Activated T-cell treated with anti-CD3 and anti-CD28 coated beads, Interleukin-2, amount 50 U/mL, for 72 hours (primary cell): Measurements from ENCODE around the gene ITPKC. TPM values are rescaled to one million over a fixed set of nuclear protein-coding genes. Genes with fewer than 3 reads are reported as not detected.
"Not testable (repeated sequence)": the region's sequence is repeated elsewhere in the genome, so short reads cannot be mapped to it uniquely, and the experiment has no call there.

Source experiments
- ATAC-seq, 2 donors: fragments of 150-1000 bp; cut with Tn5 transposase; replicated peaks in 1 of 2; 2 replicates each; pipeline ENCODE4 v1.10.0; 2021; ENCODE audit warnings: moderate library complexity in 2 of 2, mild to moderate bottlenecking in 1 of 2
- DNase-seq, 2 donors: peaks; one replicate each; pipeline ENCODE4 v3.0.0; 2021 to 2022; ENCODE audit warnings: mixed read lengths in 1 of 2
- H3K27ac Mint-ChIP-seq: one replicate; pipeline ENCODE4 v1.8.0; 2022; ENCODE audit warnings: mild to moderate bottlenecking, moderate library complexity, mixed read lengths
- H3K27me3 Mint-ChIP-seq: one replicate; pipeline ENCODE4 v1.8.0; 2022; ENCODE audit warnings: low read depth, mixed read lengths
- H3K36me3 Mint-ChIP-seq, 2 donors: one replicate each; pipeline ENCODE4 v1.8.0; 2022; ENCODE audit warnings: mixed read lengths in 2 of 2, mild to moderate bottlenecking in 1 of 2; ENCODE audit not compliant: insufficient read depth in 2 of 2
- H3K4me1 Mint-ChIP-seq: one replicate; pipeline ENCODE4 v1.8.0; 2022; ENCODE audit warnings: low read depth, mixed read lengths
- H3K4me3 Mint-ChIP-seq, 2 donors: one replicate each; pipeline ENCODE4 v1.8.0; 2022; ENCODE audit warnings: mild to moderate bottlenecking in 2 of 2, mixed read lengths in 2 of 2, moderate library complexity in 2 of 2
- H3K9me3 Mint-ChIP-seq, 2 donors: one replicate each; pipeline ENCODE4 v1.8.0; 2022; ENCODE audit warnings: mixed read lengths in 2 of 2
- total RNA-seq, 2 donors: library from RNA; stranded (reverse); gene quantifications; one replicate each; pipeline ENCODE4 v1.2.3, GENCODE V29; 2022

Gene ITPKC
- total RNA-seq, 2 donors from 2014 or later = 14.4 to 15.1 TPM

- ATAC-seq = no peak
- Mint-ChIP-seq H3K9me3 (no peaks in the 10 kb centered on the region), H3K4me1 (peaks cover 45% of the 10 kb centered on the region)
These were observed 60.7 kb downstream of the ITPKC start for GRCh38 chr19:40777645-40777936.

GRCh38 chr19:40777937-40778705 is 61.2 kb downstream of the ITPKC start, which contains the start of gene RAB4B:
TSS of gene RAB4B (plus strand) at chr19:40778247. CDS start at chr19:40778376, 129 bp downstream.
- H3K4me3 Mint-ChIP-seq = peak within 1 kb of the TSS; percentile 86 to 97
- peak within 1 kb of the TSS; percentile 70 for H3K27ac Mint-ChIP-seq
- no peaks in the 10 kb centered on the region for H3K9me3 Mint-ChIP-seq
- peaks cover 0 to 3% of the 10 kb centered on the region in 2 donors for H3K36me3 Mint-ChIP-seq
- ATAC-seq (peak; percentile 82 to 83), DNase-seq (peak; percentile 100)
- H3K27me3 Mint-ChIP-seq = no peaks in the 10 kb centered on the region
- peaks cover 45% of the 10 kb centered on the region for H3K4me1 Mint-ChIP-seq

More at GRCh38 chr19:40777645-40777936, 60.7 kb downstream of the ITPKC start:
- peak overlapping the region; percentile 70 for H3K27ac Mint-ChIP-seq
- DNase-seq = no peak
- H3K27me3 Mint-ChIP-seq = no peaks in the 10 kb centered on the region
- peak overlapping the region; percentile 86 to 97 for H3K4me3 Mint-ChIP-seq
- H3K36me3 Mint-ChIP-seq = peaks cover 0 to 3% of the 10 kb centered on the region in 2 donors

GRCh38 chr19:40778706-40779284 is 61.9 kb downstream of the ITPKC start:
- Mint-ChIP-seq H3K36me3 (peaks cover 0 to 3% of the 10 kb centered on the region in 2 donors), H3K9me3 (no peaks in the 10 kb centered on the region), H3K4me1 (peaks cover 45% of the 10 kb centered on the region), H3K27me3 (no peaks in the 10 kb centered on the region), H3K4me3 (peak overlapping the region; percentile 86 to 97), H3K27ac (peak overlapping the region; percentile 70)
- ATAC-seq = no peak
- no peak for DNase-seq

GRCh38 chr19:40780582-40780981 is 63.7 kb downstream of the ITPKC start:
- Mint-ChIP-seq H3K27me3 (no peaks in the 10 kb centered on the region), H3K36me3 (peaks cover 0 to 3% of the 10 kb centered on the region in 2 donors), H3K4me3 (peak overlapping the region in 1 of 2 donors; percentile 6), H3K27ac (peak overlapping the region; percentile 30), H3K4me1 (peaks cover 54% of the 10 kb centered on the region), H3K9me3 (no peaks in the 10 kb centered on the region)
- DNase-seq (no peak), ATAC-seq (no peak)

- no peaks in the 10 kb centered on the region for H3K27me3 Mint-ChIP-seq
- peaks cover 0 to 3% of the 10 kb centered on the region in 2 donors for H3K36me3 Mint-ChIP-seq
- DNase-seq (no peak), ATAC-seq (no peak)
- no peak overlapping the region for H3K4me3 Mint-ChIP-seq
- H3K9me3 Mint-ChIP-seq = no peaks in the 10 kb centered on the region
- H3K4me1 Mint-ChIP-seq = peaks cover 53% of the 10 kb centered on the region
- no peak overlapping the region for H3K27ac Mint-ChIP-seq
These were observed 64.2 kb downstream of the ITPKC start for GRCh38 chr19:40781140-40781539.

GRCh38 chr19:40783711-40784110 is 66.8 kb downstream of the ITPKC start:
- Mint-ChIP-seq H3K9me3 (no peaks in the 10 kb centered on the region), H3K27me3 (no peaks in the 10 kb centered on the region), H3K4me3 (no peak overlapping the region), H3K27ac (no peak overlapping the region), H3K4me1 (peaks cover 35% of the 10 kb centered on the region), H3K36me3 (peaks cover 0 to 3% of the 10 kb centered on the region in 2 donors)
- ATAC-seq (no peak), DNase-seq (no peak)

- DNase-seq, H3K27me3 Mint-ChIP-seq, H3K9me3 Mint-ChIP-seq, H3K4me3 Mint-ChIP-seq, ATAC-seq, H3K27ac Mint-ChIP-seq, H3K36me3 Mint-ChIP-seq: not testable (repeated sequence)
- H3K4me1 Mint-ChIP-seq = peaks cover 31% of the 10 kb centered on the region
These were observed 67.2 kb downstream of the ITPKC start for GRCh38 chr19:40784146-40784545.

GRCh38 chr19:40785526-40785925 is 68.6 kb downstream of the ITPKC start:
- Mint-ChIP-seq H3K4me1 (peaks cover 20% of the 10 kb centered on the region), H3K27me3 (no peaks in the 10 kb centered on the region), H3K27ac (no peak overlapping the region), H3K9me3 (no peaks in the 10 kb centered on the region), H3K4me3 (no peak overlapping the region), H3K36me3 (peaks cover 0 to 3% of the 10 kb centered on the region in 2 donors)
- DNase-seq (peak in 1 of 2 donors; percentile 12), ATAC-seq (peak; percentile 70 to 77)

- Mint-ChIP-seq H3K27me3 (no peaks in the 10 kb centered on the region), H3K4me1 (peaks cover 12% of the 10 kb centered on the region), H3K9me3 (no peaks in the 10 kb centered on the region), H3K36me3 (peaks cover 0 to 3% of the 10 kb centered on the region in 2 donors), H3K27ac (peak overlapping the region; percentile 31), H3K4me3 (no peak overlapping the region)
- no peak for ATAC-seq
- no peak for DNase-seq
These were observed 69.4 kb downstream of the ITPKC start for GRCh38 chr19:40786060-40787037.

Other genes with a start within 250 kb of the ITPKC start
- gene SHKBP1, start 140.2 kb upstream of the ITPKC start, total RNA-seq = 100 to 1,000 TPM; 145 to 152 TPM
- 100 to 1,000 TPM; 164 to 195 TPM for gene LTBP4, start 115.7 kb upstream of the ITPKC start, total RNA-seq
- gene NUMBL, start 26.5 kb upstream of the ITPKC start, total RNA-seq = 10 to 100 TPM; 16.1 to 18.6 TPM
- gene COQ8B, start 226 bp upstream of the ITPKC start, total RNA-seq = 10 to 100 TPM; 45.4 to 58.6 TPM
- gene ACTMAP, start 33.4 kb downstream of the ITPKC start, total RNA-seq = 10 to 100 TPM; 32.8 to 45.1 TPM
- gene SNRPA, start 34.1 kb downstream of the ITPKC start, total RNA-seq = 100 to 1,000 TPM; 201 to 290 TPM
- 1 to 10 TPM in 1 of 2 donors, under 1 TPM in 1; 0.97 to 1.1 TPM for gene MIA, start 58.4 kb downstream of the ITPKC start, total RNA-seq
- 10 to 100 TPM; 44.4 to 45.7 TPM for gene RAB4B, start 61.1 kb downstream of the ITPKC start, total RNA-seq
- gene EGLN2, start 82.1 kb downstream of the ITPKC start, total RNA-seq = 10 to 100 TPM; 90.5 to 91.8 TPM
- not detected for gene CYP2A6, start 133.3 kb downstream of the ITPKC start, total RNA-seq
- not detected for gene CYP2A7, start 165.1 kb downstream of the ITPKC start, total RNA-seq